ACC112 (cell line): ENCODE data around the gene PGAP6.

Experiments
- H2AFZ ChIP-seq: fragments of 200-600 bp; sonication (generic); one replicate; pipeline ENCODE4 v1.6.0; 2017; ENCODE audit warnings: antibody characterized with exemption, low read length; ENCODE audit not compliant: unreplicated experiment
- H3K27ac ChIP-seq: fragments of 200-600 bp; sonication (generic); 2 replicates; pipeline ENCODE4 v1.5.1; 2014; ENCODE audit warnings: low read depth, mild to moderate bottlenecking, antibody characterized with exemption, low read length, moderate library complexity
- H3K27me3 ChIP-seq: fragments of 200-600 bp; sonication (generic); 2 replicates; pipeline ENCODE4 v1.6.1; 2014; ENCODE audit warnings: mild to moderate bottlenecking, antibody characterized with exemption, low read length, moderate library complexity, mixed read lengths; ENCODE audit not compliant: insufficient read depth
- H3K36me3 ChIP-seq: fragments of 200-600 bp; sonication (generic); 2 replicates; pipeline ENCODE4 v1.6.1; 2016; ENCODE audit warnings: mild to moderate bottlenecking, antibody characterized with exemption, low read length, moderate library complexity, mixed read lengths; ENCODE audit not compliant: insufficient read depth
- H3K4me1 ChIP-seq: fragments of 200-600 bp; sonication (generic); one replicate; pipeline ENCODE4 v1.6.1; 2016; ENCODE audit warnings: low read length, mixed read lengths; ENCODE audit not compliant: insufficient read depth, unreplicated experiment, control insufficient read depth
- H3K4me3 ChIP-seq: fragments of 200-600 bp; sonication (generic); 2 replicates; pipeline ENCODE4 v1.5.1; 2014; ENCODE audit warnings: mild to moderate bottlenecking, low read depth, low read length
- H3K79me2 ChIP-seq: fragments of 200-600 bp; sonication (generic); one replicate; pipeline ENCODE4 v1.6.0; 2016; ENCODE audit warnings: low read length; ENCODE audit not compliant: control insufficient read depth, unreplicated experiment, insufficient read depth

Gene PGAP6, protein sequence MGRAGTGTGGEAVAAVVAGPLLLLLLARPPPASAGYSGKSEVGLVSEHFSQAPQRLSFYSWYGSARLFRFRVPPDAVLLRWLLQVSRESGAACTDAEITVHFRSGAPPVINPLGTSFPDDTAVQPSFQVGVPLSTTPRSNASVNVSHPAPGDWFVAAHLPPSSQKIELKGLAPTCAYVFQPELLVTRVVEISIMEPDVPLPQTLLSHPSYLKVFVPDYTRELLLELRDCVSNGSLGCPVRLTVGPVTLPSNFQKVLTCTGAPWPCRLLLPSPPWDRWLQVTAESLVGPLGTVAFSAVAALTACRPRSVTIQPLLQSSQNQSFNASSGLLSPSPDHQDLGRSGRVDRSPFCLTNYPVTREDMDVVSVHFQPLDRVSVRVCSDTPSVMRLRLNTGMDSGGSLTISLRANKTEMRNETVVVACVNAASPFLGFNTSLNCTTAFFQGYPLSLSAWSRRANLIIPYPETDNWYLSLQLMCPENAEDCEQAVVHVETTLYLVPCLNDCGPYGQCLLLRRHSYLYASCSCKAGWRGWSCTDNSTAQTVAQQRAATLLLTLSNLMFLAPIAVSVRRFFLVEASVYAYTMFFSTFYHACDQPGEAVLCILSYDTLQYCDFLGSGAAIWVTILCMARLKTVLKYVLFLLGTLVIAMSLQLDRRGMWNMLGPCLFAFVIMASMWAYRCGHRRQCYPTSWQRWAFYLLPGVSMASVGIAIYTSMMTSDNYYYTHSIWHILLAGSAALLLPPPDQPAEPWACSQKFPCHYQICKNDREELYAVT

DNA sequence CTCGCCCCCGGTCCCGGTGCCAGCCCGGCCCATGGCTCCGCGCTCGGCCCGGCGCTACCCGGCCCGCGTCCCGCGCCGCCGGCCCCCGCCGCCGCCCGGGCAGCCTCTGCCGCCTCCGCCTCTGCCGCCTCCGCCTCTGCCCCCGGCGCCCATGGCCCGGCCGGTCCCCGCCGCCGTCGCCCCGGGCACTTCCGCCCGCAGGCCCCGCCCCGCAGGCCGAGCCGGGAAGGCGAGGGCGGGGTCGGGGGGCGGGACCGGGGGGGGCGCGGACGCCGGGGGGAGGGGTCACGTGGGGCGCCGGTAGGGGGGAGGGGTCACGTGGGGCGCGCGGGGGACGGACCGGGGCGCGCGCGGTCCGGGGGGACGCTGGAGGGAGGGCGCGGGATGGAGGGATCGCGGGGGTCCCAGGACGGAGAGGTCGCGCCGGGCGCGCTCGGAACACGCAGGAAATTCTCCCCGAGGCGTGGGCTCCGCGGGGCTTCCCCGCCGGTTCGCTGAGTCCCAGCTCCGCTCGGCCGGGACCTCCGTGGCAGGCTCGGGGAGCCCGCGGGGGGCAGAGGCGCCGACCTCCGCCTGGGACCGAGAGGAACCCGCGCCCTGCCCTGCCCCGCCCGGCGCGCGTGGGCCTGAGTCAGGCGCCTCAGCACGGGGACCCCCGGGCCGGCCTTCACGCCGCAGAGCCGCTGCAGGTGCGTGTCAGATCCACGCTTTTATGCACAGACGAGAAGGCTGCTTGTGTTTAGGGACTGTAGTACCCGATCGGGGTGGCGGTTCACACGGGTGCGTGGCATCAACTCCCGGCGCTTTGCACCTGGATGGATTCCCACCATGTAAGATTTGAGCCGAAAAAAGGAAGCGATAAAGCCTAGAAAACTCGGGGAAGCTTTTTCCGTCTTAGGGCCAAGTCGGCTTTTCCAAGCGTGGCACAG lies at the start of gene PGAP6:
Gene PGAP6 (minus strand): TSS at position 190 of the 929 bp plus-strand sequence. CDS start 157 bp downstream, at position 33.
- peak within 1 kb of the TSS; percentile 75 for H2AFZ ChIP-seq
- no peaks in the 10 kb centered on the region for H3K27me3 ChIP-seq
- H3K4me1 ChIP-seq: no peaks in the 10 kb centered on the region
- H3K27ac ChIP-seq: no peak within 1 kb of the TSS
- H3K4me3 ChIP-seq: peak within 1 kb of the TSS; percentile 92
- peaks cover 16% of the 10 kb centered on the region for H3K79me2 ChIP-seq
- no peaks in the 10 kb centered on the region for H3K36me3 ChIP-seq

DNA sequence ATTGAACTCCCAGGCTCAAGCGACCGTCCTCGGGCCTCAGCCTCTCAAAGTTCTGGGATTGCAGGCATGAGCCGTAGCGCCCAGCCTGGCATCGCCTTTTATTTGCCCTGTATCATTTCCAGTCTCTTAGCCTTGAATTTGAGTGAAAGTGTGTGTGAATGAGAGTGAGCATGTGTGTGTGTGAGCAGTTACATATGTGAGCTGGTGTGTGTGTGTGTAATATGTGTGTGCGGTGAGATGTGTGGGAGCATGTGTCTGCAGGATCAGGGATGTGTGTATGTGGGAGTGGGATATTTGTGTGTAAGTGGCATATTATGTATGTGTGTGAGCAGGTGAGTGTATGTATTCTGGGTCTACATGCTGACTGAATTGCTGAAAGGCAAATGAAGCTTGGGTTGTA lies 49.1 kb upstream of the PGAP6 start:
- no peak overlapping the region for H3K27ac ChIP-seq
- peaks cover 45% of the 10 kb centered on the region for H3K79me2 ChIP-seq
- H2AFZ ChIP-seq: no peak overlapping the region
- H3K4me3 ChIP-seq: no peak overlapping the region
- H3K4me1 ChIP-seq: peaks cover 18% of the 10 kb centered on the region
- H3K36me3 ChIP-seq: no peaks in the 10 kb centered on the region
- H3K27me3 ChIP-seq: no peaks in the 10 kb centered on the region

DNA sequence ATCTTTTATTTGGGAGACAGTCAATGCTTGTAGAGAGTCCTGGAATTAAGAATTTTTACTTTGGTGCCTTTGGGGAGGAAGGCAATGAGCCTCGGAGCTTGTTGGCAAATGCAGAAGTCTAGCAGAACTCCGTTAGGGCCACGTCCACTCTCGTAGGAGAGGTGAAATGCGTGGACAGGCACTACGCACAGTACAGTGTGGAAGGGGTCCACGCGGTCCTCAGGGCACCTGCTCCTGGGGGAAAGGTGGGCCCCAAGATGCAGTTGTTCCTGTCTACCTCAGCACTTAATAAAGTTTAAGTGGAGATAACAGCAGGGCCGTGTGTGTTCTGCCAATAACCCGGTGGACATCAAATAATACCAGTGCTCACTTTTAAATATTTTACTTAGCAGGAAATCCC lies 45.5 kb upstream of the PGAP6 start:
- Histone ChIP-seq H3K36me3 (no peaks in the 10 kb centered on the region), H3K79me2 (peaks cover 45% of the 10 kb centered on the region), H2AFZ (no peak overlapping the region), H3K4me1 (peaks cover 30% of the 10 kb centered on the region), H3K4me3 (peak overlapping the region; percentile 91), H3K27me3 (no peaks in the 10 kb centered on the region), H3K27ac (no peak overlapping the region)

DNA sequence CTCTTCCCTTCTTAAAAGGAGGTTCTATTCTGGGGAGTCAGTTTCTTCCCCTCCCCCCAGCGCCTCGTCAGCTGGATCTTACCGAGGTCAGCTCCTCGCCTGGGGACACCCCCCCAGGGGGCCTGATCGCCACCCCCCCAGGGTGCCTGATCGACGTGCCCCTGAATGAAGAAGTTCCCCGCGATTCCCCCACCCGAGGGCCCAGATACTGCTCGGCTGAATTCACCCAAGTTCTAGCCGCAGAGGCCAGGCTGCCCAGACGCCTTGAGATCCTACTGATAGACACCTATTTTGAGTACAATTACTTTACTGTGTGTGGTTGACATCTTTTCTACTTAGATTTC lies 45.1 kb upstream of the PGAP6 start:
- Histone ChIP-seq H3K79me2 (peaks cover 45% of the 10 kb centered on the region), H3K27me3 (no peaks in the 10 kb centered on the region), H3K36me3 (no peaks in the 10 kb centered on the region), H3K4me3 (peak overlapping the region; percentile 91), H3K27ac (no peak overlapping the region), H2AFZ (no peak overlapping the region), H3K4me1 (peaks cover 30% of the 10 kb centered on the region)

DNA sequence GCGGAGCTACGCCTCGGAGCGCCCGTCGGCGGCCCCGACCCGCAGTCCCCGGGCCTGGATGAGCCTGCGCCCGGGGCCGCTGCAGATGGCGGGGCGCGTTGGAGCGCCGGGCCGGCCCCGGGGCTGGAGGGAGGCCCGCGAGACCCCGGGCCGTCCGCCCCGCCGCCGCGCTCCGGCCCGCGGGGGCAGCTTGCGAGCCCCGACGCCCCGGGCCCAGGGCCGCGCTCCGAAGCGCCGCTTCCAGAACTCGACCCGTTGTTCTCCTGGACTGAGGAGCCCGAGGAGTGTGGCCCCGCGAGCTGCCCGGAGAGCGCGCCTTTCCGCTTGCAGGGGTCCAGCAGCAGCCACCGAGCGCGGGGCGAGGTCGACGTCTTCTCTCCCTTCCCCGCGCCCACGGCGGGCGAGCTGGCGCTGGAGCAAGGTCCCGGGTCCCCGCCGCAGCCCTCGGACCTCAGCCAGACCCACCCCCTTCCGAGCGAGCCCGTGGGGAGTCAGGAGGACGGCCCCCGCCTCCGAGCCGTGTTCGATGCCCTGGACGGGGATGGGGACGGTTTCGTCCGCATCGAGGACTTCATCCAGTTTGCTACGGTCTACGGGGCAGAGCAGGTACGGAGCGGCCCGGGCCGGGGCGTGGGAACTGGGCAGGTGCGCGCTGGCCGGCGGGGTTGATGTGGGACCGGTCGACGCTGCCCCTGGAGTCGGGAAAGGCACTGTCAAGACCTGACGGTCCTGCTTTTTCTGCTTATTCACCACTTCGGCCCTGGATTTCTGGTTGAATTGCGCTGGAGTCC lies 44.5 kb upstream of the PGAP6 start:
- Histone ChIP-seq H3K79me2 (peaks cover 45% of the 10 kb centered on the region), H3K4me3 (peak overlapping the region; percentile 91), H3K4me1 (peaks cover 30% of the 10 kb centered on the region), H3K27ac (no peak overlapping the region), H3K36me3 (no peaks in the 10 kb centered on the region), H2AFZ (no peak overlapping the region), H3K27me3 (no peaks in the 10 kb centered on the region)

DNA sequence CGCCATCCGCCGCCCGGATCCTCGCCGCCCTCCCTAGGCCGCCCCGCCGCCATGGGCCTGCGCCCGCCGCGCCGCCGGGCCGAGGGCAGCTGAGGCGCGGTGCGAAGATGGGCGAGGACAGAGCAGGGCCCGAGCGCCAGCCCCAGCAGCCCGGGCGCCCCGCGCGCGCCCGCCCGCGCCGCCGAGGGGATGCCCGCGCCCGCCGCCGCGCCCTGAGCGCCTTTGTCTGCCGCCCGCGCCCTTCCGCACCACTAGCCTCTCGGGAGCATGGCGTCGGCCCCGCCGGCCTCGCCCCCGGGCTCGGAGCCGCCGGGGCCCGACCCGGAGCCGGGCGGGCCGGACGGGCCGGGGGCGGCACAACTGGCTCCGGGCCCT lies 43.9 kb upstream of the PGAP6 start:
- Histone ChIP-seq H3K36me3 (no peaks in the 10 kb centered on the region), H3K79me2 (peaks cover 41% of the 10 kb centered on the region), H3K27ac (peak overlapping the region; percentile 90; the same call in 1 of the 2 replicates), H3K4me1 (peaks cover 30% of the 10 kb centered on the region), H2AFZ (peak overlapping the region; percentile 92), H3K27me3 (no peaks in the 10 kb centered on the region), H3K4me3 (peak overlapping the region; percentile 91)

DNA sequence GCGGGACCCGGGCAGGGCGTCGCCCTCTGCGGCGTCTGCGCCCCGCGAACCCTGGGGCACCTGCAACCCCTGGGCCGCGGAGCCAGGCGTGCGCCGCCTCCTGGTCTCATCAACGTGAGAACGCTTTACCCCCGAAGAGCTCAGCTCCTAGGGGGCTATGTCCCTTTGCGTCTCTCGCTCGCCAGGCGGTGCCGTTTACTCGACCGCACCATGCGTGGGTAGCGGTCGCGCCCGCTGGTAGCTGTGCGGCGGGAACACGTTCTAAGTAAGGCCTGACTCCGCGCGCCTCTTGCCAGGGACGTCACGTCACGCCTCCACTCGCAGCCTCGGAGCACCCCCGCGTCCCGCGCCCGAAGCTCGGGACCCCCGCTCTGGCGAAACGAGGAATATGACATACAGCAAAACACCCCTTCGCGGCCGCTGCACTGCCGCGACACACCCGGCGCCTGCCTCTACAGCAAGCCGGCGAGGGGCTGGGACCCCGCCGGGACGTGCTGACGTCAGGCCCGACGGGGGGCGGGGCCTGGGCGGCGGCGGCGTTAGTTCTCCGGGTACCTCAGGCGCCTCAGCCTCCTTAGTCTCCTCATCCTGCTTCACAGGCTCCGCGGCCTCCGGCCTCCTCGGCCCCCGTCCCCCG lies 43.4 kb upstream of the PGAP6 start, which contains the start of gene RAB11FIP3:
Gene RAB11FIP3 (plus strand): TSS at position 568 of the 637 bp plus-strand sequence. CDS start 358 bp downstream, outside the sequence.
- Histone ChIP-seq H3K4me3 (peak within 1 kb of the TSS; percentile 91), H3K27me3 (no peaks in the 10 kb centered on the region), H3K36me3 (no peaks in the 10 kb centered on the region), H3K79me2 (peaks cover 37% of the 10 kb centered on the region), H2AFZ (peak within 1 kb of the TSS; percentile 92), H3K27ac (peak within 1 kb of the TSS; percentile 90), H3K4me1 (peaks cover 30% of the 10 kb centered on the region)

DNA sequence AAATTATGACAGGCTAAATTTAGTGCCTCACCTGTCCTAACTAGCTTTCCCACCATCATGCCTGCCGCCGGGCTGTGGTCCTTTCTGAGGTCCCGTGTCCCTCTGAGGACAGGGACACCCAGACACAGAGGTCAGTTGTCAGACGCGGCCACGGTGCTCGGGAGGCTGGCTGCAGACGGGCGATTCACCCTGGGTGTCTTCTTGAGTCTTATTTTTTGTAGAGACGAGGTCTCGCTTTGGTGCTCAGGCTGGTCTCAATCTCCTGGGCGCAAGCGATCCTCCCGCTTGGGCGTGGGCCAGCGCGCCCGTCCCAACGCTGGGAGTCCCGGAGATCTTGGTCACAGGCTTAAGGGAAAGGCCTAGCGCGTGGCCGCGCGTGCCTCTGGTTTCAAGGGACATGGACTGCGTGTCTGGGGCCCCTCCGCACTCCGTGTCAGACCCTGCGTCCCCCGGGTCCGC lies 42.9 kb upstream of the PGAP6 start:
- Histone ChIP-seq H3K79me2 (peaks cover 32% of the 10 kb centered on the region), H3K36me3 (no peaks in the 10 kb centered on the region), H3K4me3 (peak overlapping the region; percentile 88), H2AFZ (peak overlapping the region; percentile 92), H3K27ac (peak overlapping the region; percentile 90), H3K27me3 (no peaks in the 10 kb centered on the region), H3K4me1 (peaks cover 30% of the 10 kb centered on the region)

DNA sequence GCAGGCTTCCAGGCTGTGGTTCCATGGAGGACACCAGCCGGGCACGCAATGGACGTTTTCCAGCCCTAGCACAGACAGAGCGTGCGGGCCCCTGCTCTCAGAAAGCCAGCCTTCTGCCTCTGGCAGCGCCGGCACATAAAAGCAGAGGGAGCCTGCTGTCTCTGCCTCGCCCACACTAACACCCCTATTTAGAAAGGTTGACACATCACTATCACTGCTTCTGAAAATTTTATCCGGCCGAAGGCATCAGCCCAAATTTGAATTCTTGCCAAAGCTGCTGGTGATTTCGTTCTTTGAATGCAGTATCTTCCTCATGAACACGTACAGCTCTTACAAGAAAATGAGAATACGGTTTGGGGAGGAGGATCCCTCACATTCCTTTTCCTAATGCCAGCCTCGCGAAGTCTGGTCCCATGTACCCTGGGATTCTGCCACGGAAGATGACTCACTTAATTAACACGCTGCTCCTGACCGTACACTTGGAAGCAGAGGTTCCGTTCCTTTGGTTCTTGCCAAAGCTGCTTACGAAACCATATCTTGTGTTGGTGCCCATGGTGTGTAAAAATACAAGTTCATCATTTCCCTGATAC lies 42.4 kb upstream of the PGAP6 start:
- H3K27me3 ChIP-seq: no peaks in the 10 kb centered on the region
- H3K27ac ChIP-seq: peak overlapping the region; percentile 90
- H3K4me3 ChIP-seq: peak overlapping the region; percentile 88
- H3K4me1 ChIP-seq: peaks cover 30% of the 10 kb centered on the region
- H3K36me3 ChIP-seq: no peaks in the 10 kb centered on the region
- peak overlapping the region; percentile 92 for H2AFZ ChIP-seq
- H3K79me2 ChIP-seq: peaks cover 30% of the 10 kb centered on the region
